GM19239 (cell line): ENCODE results near the gene ARL16.
A peak's percentile ranks its signal among the peaks of the same experiment; 100 is the strongest.
"Not testable (repeated sequence)": the region's sequence is repeated elsewhere in the genome, so short reads cannot be mapped to it uniquely, and the experiment has no call there.

ENCODE experiments used
- DNase-seq: peaks from one replicate; pipeline ENCODE4 v3.0.0; 2011; ENCODE audit warnings: low spot score; ENCODE audit not compliant: insufficient read length
- FAIRE-seq: peaks from 2 replicates; lab custom pipeline; 2011; peaks lifted over from hg19 to GRCh38; lab: Jason Lieb, UNC

Gene ARL16

GRCh38 chr17:81696218-81696941 is 12.8 kb upstream of the ARL16 start:
- DNase-seq: no peak
- no peak for FAIRE-seq

- DNase-seq: no peak
- FAIRE-seq: no peak
Measured at GRCh38 chr17:81695801-81696200, 12.2 kb upstream of the ARL16 start.

GRCh38 chr17:81695211-81695610 is 11.6 kb upstream of the ARL16 start:
- DNase-seq: no peak
- FAIRE-seq: no peak

GRCh38 chr17:81694810-81695209 is 11.2 kb upstream of the ARL16 start:
- DNase-seq (no peak), FAIRE-seq (no peak)

DNA sequence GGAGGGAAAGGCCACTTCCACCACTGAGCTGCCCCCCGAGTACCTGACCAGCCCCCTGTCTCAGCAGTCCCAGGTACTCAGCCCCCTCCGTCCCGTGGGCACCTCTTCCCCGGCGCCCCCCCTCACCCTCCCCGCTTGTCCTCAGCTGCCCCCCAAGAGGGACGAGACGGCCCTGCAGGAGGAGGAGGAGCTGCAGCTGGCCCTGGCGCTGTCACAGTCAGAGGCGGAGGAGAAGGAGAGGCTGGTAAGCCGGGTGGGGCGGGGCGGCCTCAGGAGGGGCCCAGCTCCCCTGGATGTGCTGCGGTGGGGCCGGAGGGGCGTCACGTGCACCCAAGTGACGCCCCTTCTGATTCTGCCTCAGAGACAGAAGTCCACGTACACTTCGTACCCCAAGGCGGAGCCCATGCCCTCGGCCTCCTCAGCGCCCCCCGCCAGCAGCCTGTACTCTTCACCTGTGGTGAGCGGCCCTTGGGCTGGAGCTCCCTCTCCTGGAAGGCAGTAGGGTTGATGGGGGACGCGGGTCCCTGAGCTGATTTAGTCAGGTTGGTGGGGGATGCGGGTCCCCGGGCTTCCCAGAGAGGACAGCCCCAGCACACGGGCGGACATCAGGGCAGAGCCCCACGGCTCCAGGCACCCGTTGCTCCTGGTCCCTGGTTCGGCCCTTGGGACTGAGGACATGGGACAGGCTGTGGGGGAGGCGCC is 10.1 kb upstream of the ARL16 start:
- FAIRE-seq: no peak
- no peak for DNase-seq

GRCh38 chr17:81691608-81692007 is 8.0 kb upstream of the ARL16 start:
- DNase-seq (no peak), FAIRE-seq (no peak)

DNA sequence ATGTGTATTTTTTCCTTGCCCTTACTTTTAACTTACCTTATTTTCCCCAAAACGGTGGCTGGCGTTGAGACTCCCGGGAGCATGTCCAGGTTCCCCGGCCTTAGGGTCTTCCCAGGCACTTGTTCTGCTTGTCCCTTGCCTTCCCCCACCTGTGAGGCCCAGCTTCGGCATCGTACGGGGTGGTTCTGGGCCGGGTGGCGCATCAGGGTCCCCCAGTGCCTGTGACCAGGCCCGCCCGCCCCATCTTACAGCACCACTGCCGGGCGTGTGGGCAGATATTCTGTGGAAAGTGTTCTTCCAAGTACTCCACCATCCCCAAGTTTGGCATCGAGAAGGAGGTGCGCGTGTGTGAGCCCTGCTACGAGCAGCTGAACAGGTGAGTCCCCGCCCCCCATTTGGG is 7.6 kb upstream of the ARL16 start:
- no peak for FAIRE-seq

DNA sequence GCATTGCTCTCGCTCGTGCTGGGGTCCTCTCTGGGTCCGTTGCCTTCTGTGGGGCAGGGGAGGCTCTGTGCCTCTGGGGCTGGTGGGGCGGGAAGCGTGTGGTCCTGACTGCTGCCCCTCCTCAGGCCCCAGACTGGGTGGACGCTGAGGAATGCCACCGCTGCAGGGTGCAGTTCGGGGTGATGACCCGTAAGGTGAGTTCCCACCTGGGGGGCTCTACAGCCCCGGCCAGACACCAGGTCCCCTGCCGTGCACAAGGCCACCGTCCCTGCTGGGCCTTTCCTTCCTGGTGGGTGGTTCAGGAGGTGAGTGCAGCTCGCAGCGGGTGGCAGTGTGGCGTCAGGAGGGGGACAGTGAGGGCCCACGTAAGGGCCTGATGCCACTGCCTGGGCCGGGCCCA is 7.0 kb upstream of the ARL16 start:
- DNase-seq (no peak), FAIRE-seq (no peak)

More for the DNA sequence above, 7.6 kb upstream of the ARL16 start:
- no peak for DNase-seq

DNA sequence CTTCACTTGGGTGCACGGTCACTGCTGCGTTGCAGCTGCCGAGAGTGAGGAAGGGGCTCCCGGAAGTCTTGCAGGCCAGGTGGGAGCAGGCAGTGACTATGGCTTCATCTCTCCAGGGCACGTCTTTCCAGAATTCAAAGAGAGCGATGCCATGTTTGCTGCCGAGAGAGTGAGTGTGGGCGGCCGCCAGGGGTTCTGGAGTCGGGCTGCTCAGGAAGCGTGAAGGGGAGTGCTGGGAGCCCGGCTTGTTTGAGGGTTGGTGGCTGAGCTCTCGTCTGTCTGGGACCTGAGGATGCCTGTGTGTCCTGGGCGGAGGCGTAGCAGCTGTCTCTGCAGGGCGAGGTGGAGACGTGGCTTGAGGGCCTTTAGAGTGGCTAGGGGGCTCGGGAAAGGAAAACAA is 6.5 kb upstream of the ARL16 start:
- FAIRE-seq: no peak
- no peak for DNase-seq

DNA sequence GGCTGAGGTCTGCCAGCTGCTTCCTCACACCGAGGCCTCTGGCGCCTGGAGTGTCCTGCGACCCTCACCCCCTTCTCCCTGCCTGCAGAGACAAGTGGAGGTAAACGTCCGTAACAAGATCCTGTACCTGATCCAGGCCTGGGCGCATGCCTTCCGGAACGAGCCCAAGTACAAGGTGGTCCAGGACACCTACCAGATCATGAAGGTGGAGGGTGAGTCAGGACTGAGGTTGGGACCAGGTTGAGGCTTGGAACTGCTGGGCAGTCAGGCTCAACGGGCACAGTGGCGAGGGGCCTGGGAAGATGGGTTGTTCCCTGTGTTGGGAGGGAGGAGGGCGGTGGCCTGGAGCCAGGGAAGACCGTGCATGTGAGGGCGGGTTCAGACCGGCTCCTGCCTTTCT is 5.0 kb upstream of the ARL16 start:
- FAIRE-seq (no peak), DNase-seq (no peak)

- FAIRE-seq (no peak), DNase-seq (no peak)
Measured at GRCh38 chr17:81687770-81688541, 4.4 kb upstream of the ARL16 start.

GRCh38 chr17:81686614-81687013 is 3.0 kb upstream of the ARL16 start:
- no peak for DNase-seq
- FAIRE-seq: no peak

DNA sequence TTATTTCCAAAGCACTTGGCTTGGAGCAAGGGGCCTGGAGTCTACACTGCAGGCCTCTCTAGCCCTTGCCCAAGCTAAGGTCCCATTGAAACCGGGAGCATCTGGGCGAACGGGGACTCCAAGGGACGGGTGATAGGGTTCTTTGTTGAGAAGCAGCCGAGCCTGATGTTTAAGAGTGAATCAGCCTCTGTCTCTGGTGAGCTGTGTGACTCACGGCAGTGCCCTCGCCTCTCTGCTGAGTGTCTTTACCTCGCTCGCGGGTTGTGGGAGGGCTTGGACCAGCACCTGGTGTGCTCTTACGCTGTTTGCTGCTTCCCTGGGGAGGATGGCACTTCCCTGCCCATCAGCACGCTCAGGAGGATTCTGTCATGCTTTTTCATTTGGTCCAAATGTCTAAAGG is 1.5 kb upstream of the ARL16 start:
- no peak for FAIRE-seq

GRCh38 chr17:81684442-81684911 is 880 bp upstream of the ARL16 start:
- DNase-seq (peak; percentile 39), FAIRE-seq (no peak)

More for the DNA sequence above, 1.5 kb upstream of the ARL16 start:
- no peak for DNase-seq

DNA sequence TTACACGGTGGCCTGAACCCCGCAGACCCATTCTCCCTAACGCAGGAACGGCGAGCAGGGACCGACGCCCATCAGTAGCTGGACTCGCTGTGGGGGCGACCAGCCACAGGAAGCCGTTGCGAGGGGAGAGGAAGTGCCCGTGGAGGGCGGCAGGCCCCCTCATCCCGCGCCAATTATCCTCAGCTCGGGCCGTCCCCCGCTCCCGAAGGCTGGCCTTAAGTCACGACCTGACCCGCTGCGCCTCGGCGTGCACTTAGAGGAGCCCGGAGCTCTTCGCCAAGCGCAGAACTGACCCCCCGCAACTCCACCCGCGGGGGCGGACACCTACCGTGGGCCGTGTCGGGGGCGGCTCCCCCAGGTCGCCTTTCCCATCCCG is 401 bp downstream of the ARL16 start:
- DNase-seq: no peak

GRCh38 chr17:81682565-81683207 is 911 bp downstream of the ARL16 start:
- FAIRE-seq: peak; percentile 23
- no peak for DNase-seq

More for the DNA sequence above, 401 bp downstream of the ARL16 start:
- FAIRE-seq: no peak

DNA sequence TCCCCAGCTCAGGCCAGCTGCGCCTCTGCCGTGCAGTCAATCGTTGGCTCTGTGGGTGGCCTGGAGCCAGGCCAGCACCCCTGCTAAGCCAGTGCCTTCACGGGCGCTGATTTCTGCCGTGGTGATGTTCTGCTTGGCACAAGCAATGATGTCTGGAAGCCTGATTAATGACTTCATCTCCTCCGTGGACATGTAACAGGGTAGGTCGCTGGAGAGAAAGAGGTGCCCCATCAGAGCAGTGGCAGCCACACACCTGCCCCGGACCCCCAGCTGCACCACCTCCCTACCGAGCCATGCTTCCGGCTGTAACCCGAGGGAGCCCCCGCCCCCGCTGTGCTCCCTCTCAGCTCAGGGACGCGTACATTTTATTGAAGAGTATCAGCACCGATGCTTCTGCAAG is 1.9 kb downstream of the ARL16 start:
- no peak for DNase-seq

DNA sequence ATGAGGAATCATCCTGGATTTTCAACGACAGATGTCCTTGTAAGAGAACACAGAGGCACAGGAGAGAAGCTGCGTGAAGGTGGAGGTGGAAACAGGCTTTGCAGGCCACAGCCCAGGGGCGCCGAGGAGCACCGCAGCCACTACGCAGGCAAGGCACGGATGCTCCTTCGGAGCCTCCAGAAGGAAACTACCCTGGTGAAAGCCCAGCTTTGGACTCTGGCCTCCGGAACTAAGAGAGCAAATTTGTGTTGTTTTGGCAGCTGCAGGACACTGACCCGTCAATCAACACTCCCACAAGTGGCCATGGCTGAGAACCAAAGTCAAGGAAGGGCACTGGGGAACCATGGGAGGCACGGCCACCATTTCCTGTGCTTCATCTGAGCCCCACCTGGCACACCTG is 3.4 kb downstream of the ARL16 start:
- DNase-seq (no peak), FAIRE-seq (no peak)

More for the DNA sequence above, 1.9 kb downstream of the ARL16 start:
- no peak for FAIRE-seq

DNA sequence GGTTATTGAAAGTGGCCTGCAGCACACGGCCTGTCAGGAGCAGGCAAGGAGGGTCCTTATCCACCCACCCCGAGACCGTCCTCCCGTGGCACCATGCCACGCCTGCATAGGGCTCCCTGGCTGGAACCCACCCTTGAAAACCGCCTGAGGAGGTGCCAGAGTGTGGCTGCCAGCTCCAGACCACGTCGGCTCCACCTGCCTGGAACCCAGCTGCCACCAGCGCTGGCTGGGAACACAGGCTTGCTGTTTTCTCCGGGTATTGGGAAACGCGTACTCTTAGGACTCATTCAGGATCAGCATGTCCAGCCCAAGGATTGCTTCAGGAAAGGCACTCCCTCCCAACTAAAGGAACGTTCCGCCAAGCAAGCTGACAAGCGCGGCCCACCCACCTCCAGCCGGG is 6.7 kb downstream of the ARL16 start:
- no peak for DNase-seq
- no peak for FAIRE-seq

- peak; percentile 75 for FAIRE-seq
- DNase-seq: not testable (repeated sequence)
Measured at GRCh38 chr17:81675515-81676221, 7.9 kb downstream of the ARL16 start.
